Islet precursor cell (in vitro differentiated cells): Measurements from ENCODE around the gene RCC1.
"Not testable (repeated sequence)": the region's sequence is repeated elsewhere in the genome, so short reads cannot be mapped to it uniquely, and the experiment has no call there.

Source experiments
- DNase-seq: peaks from one replicate; pipeline ENCODE4 v3.0.0-alpha.2; 2018

RCC1 gene

DNA sequence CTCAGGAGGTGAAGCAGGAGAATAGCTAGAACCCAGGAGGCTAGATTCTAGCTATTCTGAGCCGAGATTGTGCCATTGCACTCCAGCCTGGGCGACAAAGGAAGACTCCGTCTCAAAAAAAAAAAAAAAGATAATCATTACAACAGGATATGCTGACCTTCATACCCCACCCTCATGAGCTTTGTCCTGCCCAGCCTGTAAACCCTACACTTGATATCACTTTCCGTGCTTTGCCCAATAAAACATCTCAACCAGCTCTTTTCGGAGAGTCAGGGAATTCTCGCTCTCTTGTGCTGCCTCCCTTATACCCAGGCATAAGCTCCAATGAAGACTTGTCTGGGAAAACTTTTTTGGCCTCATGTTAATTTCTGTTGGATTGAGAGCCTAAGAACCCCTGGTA, 45.5 kb downstream of the RCC1 start:
- no peak for DNase-seq

DNA sequence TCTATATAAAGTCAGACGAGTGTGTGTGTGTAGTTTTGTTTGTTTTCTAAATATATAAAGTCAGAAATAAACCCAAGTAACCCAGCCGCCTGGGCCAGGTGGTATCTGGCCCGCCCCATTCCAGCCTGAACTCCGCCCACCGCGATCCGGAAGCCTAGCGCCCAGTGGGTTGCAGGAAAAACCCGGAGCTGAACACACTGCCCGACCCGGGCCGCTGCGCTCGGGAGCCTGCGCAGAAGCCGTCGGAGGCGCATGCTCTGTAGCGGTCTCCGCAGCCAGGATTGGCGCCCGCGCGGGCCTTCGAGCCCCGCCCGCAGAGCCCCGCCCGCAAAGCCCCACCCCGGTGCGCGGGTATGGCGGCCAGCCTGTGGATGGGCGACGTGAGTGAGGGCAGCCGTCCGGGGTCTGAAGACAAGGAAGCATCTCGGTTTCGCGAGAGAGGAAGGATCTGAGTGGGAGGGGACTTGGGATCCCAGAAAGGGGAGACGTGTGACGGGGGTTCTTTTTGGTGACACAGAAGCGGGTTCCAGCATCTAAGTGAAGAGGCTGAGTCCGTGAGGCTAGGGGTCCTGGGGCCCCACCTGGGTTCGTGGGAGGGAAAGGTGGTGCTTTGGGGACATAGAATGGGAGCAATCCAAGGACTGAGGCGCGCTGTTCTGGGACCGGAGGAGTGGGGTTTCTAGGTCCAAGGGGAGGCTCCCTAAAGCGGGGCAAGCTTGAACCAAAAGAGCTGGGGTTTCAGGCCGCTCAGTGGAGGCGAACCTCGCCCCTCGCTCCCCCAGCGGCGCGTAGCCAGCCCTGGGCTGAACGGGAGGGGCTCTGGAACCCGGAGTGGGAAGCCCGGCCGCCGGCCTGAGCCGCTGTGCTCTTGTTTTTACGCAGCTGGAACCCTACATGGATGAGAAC, 47.2 kb downstream of the RCC1 start, which contains the start of gene TRNAU1AP:
TSS of gene TRNAU1AP (plus strand) at position 328 of the 906 bp plus-strand sequence. CDS start at position 354, 26 bp downstream.
- DNase-seq: peak; percentile 98

DNA sequence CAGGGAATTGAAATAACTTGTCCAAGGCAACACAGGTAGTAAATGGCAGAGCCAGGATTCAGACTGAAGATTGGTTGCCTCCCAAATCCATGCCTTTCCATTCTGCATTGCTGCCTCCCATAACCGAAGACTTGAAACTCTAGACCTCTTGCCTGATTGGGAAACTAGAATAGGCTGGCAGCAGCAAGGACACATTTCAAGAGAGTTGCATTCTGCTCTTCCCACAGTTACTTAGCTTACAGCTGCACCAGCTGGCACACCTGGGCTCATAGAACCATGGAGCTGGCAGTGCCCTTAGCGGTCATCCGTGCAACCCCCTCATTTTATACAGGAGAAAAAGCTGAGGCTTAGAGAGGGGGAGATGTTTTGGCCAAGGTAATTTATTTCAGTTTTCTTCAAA, 55.0 kb downstream of the RCC1 start:
- no peak for DNase-seq

- DNase-seq: no peak
These were observed 58.5 kb downstream of the RCC1 start for GRCh38 chr1:28564310-28564709.

GRCh38 chr1:28565040-28565439, 59.2 kb downstream of the RCC1 start:
- DNase-seq: no peak

- no peak for DNase-seq
These were observed 59.9 kb downstream of the RCC1 start for GRCh38 chr1:28565726-28566125.

GRCh38 chr1:28566931-28567330, 61.1 kb downstream of the RCC1 start:
- no peak for DNase-seq

DNA sequence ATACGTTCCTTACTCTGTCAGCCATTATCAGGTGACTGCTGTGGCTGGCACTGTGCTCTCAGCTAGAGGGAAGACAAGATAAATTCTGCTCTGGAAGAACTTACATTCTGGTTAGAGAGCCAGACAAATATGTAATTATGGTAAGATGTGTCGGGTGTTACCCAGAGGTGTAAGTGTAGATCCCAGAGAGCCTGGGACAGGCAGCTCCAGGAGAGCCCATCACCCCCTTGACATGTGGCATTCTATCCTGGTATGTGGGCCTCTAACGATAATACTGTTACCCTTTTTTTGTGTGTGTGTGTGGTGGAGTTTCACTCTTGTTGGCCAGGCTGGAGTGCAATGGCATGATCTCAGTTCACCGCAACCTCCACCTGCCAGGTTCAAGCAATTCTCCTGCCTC, 66.1 kb downstream of the RCC1 start:
- no peak for DNase-seq

DNA sequence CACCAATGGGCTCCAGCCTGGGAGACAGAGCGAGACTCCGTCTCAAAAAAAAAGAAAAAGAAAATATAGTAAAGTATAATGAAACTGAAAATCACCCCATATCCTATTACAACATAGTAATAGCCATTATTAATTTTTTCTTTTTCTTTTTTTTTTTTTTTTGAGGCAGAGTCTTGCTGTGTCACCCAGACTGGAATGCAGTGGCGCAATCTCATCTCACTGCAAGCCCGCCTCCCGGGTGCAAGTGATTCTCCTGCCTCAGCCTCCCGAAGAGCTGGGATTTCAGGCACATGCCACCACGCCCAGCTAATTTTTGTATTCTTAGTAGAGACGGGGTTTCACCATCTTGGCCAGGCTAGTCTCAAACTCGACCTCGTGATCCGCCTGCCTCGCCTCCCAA, 67.0 kb downstream of the RCC1 start:
- not testable (repeated sequence) for DNase-seq

GRCh38 chr1:28573564-28573963, 67.7 kb downstream of the RCC1 start:
- DNase-seq: no peak

DNA sequence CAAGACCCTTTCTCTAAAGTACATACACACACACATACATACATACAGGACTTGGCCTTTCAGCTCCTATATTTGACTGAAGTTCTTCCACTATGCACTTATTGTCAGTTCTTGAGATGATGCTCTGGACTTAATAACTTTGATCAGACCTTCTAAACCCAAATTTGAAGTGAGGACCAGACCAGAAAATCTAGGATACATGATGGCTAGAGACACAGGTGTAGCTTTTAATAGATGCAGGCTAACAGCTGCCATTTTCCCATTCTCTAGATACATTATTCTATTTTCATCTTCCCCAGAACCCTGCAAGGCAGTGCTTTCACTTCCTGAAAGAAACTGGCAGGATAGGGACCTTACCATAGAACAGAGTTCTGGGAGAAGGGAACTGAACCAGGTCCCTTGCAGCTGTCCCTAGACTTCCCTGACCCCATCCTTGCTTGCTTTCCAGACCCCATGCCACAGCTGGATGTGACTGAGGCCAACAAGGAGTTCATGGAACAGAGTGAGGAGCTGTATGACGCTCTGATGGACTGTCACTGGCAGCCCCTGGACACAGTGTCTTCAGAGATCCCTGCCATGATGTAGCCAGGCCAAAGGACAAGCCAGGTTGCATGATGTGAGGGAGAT, 71.3 kb downstream of the RCC1 start:
- DNase-seq: no peak

DNA sequence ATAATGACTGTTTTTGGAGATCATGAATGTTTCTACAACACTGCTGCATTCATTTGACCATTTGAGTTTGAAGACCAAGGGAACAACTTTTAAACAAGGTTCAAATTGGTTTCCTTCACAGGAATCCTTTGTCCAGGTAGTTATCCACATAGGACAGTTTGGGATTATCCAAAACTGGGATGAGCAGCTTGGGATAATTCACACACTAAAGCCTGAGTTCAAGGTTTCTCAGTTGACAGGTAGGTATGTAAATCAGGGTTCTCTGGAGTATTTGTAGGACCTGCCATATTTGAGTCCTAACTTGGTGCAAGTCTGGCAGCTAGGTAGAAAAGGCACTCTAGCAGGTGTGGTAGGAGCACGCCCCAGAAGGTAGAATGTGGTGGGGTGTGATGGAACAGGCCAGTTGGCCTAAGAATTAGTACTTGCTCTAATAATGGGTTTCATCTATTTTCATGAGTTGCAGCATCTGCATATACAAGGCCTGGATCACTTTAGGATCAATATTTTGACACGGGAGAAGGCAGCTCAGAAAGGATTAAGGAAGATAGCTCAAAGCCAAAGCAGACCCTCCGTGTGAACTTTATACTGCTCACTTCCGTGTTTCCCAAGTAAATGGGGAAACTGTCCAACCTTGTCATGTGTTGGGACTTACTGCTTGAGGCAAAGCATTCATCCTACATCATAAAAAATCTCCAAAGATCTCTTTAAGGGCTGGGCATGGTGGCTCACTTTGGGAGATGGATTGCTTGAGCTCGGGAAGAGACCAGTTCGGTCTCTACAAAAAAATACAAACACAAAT, 72.1 kb downstream of the RCC1 start:
- DNase-seq: no peak

DNA sequence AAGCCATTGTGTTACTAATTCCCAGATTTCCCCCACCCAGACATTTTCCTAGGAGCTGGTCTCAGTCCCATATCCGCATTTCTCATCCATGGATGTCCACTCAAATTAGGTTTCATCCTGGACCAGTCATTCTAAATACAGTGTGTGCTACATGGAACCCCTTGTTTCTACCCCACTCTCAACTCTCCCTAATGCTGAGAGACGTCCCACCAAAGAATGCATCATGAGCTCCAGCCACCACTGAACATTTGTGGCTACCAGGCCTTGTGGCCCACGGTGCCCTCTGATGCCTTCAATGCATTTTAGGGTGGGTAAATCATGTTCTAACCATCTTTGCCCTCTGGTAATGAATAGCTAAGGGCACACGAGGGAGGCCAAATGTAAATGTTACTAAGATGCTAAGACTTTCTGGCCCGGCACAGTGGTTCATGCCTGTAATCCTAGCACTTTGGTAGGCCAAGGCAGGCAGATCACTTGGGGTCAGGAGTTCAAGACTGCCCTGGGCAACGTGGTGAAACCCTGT, 72.9 kb downstream of the RCC1 start:
- DNase-seq: no peak

- DNase-seq: no peak
These were observed 73.6 kb downstream of the RCC1 start for GRCh38 chr1:28579401-28579800.

- DNase-seq: peak; percentile 70
These were observed 75.1 kb downstream of the RCC1 start for GRCh38 chr1:28580722-28581530.

DNA sequence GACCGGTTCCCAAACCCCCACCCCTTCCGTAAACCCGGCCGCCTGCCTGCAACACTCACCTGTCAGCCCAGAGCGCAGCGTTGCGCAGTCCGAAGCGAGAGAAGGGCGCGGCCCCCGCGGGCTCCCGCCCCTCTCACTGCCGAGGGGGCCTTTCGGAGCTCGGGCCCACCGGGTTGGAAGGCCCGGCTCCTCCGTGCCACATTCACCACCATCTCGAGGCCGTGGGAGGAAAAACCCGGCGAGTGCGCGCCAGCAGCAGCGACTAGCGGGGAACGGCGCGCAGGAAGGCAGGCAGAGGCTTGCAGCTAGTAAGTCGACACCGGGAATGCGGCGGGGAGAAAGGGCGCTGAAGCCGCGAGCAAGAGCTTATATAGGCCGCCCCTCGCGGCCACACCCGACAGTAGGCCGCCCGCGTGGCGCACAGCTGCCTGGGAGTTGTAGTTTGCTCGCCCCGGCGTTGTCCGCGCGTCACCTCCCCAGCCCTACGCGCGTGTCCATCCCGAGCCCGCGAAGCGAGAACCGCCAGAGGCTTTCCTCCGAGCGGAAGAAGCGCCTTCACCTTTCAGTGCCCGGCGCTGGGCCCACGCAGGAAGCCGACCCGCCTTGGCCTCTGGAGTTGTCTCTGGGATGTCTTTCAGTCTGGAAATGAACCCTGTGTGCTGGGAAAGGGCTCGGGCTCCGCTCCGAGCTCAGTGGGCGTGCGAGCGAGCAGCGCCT, 75.8 kb downstream of the RCC1 start:
- DNase-seq: peak; percentile 98

DNA sequence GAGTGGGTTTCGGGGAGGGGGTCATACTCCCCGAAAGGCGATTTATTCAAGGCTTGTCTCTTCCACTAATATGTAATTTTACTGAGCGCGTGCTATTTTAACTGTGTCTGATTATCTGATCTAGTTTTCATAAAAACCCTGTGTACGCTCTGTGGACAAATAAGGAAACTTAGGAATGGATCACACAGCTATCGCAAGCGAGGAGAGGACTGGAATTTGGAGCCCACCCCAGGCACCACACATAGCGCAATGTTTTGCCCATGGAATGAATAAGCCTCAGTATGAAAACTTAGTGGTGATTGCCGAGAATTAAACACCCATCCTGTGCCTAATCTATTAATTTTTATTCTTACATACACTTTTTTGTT, 76.4 kb downstream of the RCC1 start:
- no peak for DNase-seq

DNA sequence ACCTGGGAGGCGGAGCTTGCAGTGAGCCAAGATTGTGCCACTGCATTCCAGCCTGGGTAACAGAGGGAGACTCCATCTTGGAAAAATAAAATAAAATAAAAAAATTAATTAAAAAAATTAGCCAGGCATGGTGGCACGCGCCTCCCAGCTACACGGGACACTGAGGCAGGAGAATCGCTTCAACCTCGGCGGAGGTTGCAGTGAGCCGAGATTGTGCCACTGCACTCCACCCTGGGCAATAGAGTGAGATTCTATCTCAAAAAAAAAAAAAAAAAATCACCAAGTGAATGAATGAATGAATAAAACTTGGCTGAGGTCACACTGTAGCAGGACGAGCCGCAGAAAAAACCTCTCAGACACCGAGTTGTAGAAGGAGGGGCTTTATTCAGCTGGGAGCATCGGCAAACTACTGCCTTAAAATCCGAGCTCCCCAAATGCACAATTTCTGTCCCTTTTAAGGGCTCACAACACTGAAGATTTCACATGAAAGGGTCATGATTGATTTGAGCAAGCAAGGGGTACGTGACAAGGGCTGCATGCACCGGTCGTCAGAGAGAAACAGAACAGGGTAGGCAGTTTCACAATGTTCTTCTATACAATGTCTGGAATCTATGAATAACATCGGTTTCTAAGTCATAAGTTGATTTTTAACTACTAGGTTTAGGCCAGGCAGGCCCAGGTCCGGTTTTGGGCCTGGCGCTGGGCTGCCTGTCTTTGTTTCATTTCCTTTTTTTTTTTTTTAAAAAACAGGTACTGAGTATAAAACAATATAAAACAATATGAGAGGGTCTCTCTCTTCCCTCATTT, 80.9 kb downstream of the RCC1 start:
- not testable (repeated sequence) for DNase-seq
